HEK293 (cell line): ENCODE results near the gene AURKAIP1.

ENCODE experiments used
- CTCF ChIA-PET: fragments of 350-600 bp; formaldehyde crosslinking; extraction: SDS; loops from one replicate; lab custom pipeline; 2021; ENCODE audit warnings: antibody characterized with exemption; lab: Yijun Ruan, JAX
- POLR2A ChIA-PET: fragments of 300-600 bp; formaldehyde crosslinking; extraction: SDS; loops from one replicate; lab custom pipeline; 2020; ENCODE audit warnings: antibody characterized with exemption, inconsistent platforms; lab: Yijun Ruan, JAX
- H3K27ac ChIP-seq: fragments of 200-500 bp; sonication (Bioruptor generic); 2 replicates; pipeline ENCODE4 v1.5.1; 2014; ENCODE audit warnings: low read depth, low read length, control low read depth, inconsistent platforms; ENCODE audit errors: extremely low read depth
- H3K36me3 ChIP-seq, 2 experiments: fragments of 200-500 bp in 1 of 2; sonication (Bioruptor generic) in 1 of 2; 1 replicate in 1 of 2; 2 replicates in 1 of 2; pipeline ENCODE4 v1.5.1; 2014 to 2017; ENCODE audit warnings: inconsistent platforms in 2 of 2, low read length in 2 of 2; ENCODE audit not compliant: control insufficient read depth in 2 of 2, insufficient read depth in 1 of 2
- H3K4me1 ChIP-seq: fragments of 200-500 bp; sonication (Bioruptor generic); 2 replicates; pipeline ENCODE4 v1.5.1; 2014; ENCODE audit warnings: mild to moderate bottlenecking, low read length, inconsistent platforms; ENCODE audit not compliant: control insufficient read depth, insufficient read depth
- H3K4me3 ChIP-seq: 2 replicates; pipeline ENCODE4 v1.5.1; 2011; ENCODE audit warnings: low read depth, mild to moderate bottlenecking, control low read depth, low read length, moderate library complexity
- H3K9me3 ChIP-seq: fragments of 200-500 bp; sonication (Bioruptor generic); 2 replicates; pipeline ENCODE4 v1.5.1; 2014; ENCODE audit warnings: low read depth, low read length, inconsistent platforms; ENCODE audit not compliant: control insufficient read depth, insufficient read depth
- BCL11A ChIP-seq: fragments of 450-650 bp; formaldehyde crosslinking; IDR thresholded peaks from 2 replicates; pipeline ENCODE4 v1.5.1; 2016; ENCODE audit warnings: low read depth, missing biosample characterization, missing genetic modification characterization
- BCL11B ChIP-seq: fragments of 450-650 bp; formaldehyde crosslinking; IDR thresholded peaks from 2 replicates; pipeline ENCODE4 v1.5.1; 2016; ENCODE audit warnings: low read depth, missing biosample characterization, missing genetic modification characterization
- ELK4 ChIP-seq: IDR thresholded peaks from 2 replicates; pipeline ENCODE4 v1.6.1; 2011; ENCODE audit warnings: mild to moderate bottlenecking, low read depth, low read length, borderline replicate concordance
- KLF9 ChIP-seq: fragments of 450-650 bp; formaldehyde crosslinking; IDR thresholded peaks from 2 replicates; pipeline ENCODE4 v1.5.1; 2016; ENCODE audit warnings: missing biosample characterization, missing genetic modification characterization, low read depth
- OSR2 ChIP-seq: fragments of 450-650 bp; formaldehyde crosslinking; IDR thresholded peaks from 2 replicates; pipeline ENCODE4 v1.5.1; 2016; ENCODE audit warnings: missing biosample characterization, missing genetic modification characterization
- PRDM6 ChIP-seq: fragments of 450-650 bp; formaldehyde crosslinking; IDR thresholded peaks from 2 replicates; pipeline ENCODE4 v1.5.1; 2017; ENCODE audit warnings: missing biosample characterization, missing genetic modification characterization
- TSHZ1 ChIP-seq: fragments of 450-650 bp; formaldehyde crosslinking; IDR thresholded peaks from 2 replicates; pipeline ENCODE4 v1.5.1; 2016; ENCODE audit warnings: missing biosample characterization, missing genetic modification characterization, borderline replicate concordance
- YY2 ChIP-seq: fragments of 450-650 bp; formaldehyde crosslinking; IDR thresholded peaks from 2 replicates; pipeline ENCODE4 v1.5.1; 2016; ENCODE audit warnings: missing biosample characterization, missing genetic modification characterization
- ZBTB17 ChIP-seq: fragments of 450-650 bp; formaldehyde crosslinking; IDR thresholded peaks from 2 replicates; pipeline ENCODE4 v1.5.1; 2016; ENCODE audit warnings: missing biosample characterization, missing genetic modification characterization
- ZFHX2 ChIP-seq: fragments of 450-650 bp; formaldehyde crosslinking; conservative IDR thresholded peaks from 2 replicates; pipeline ENCODE4 v1.5.1; 2016; ENCODE audit warnings: missing biosample characterization, missing genetic modification characterization
- ZFP3 ChIP-seq: fragments of 450-650 bp; formaldehyde crosslinking; IDR thresholded peaks from 2 replicates; pipeline ENCODE4 v1.5.1; 2016; ENCODE audit warnings: low read depth, missing biosample characterization, missing genetic modification characterization
- ZNF24 ChIP-seq: fragments of 450-650 bp; formaldehyde crosslinking; IDR thresholded peaks from 2 replicates; pipeline ENCODE4 v1.5.1; 2016; ENCODE audit warnings: missing biosample characterization, missing genetic modification characterization
- ZNF529 ChIP-seq: fragments of 450-650 bp; formaldehyde crosslinking; IDR thresholded peaks from 2 replicates; pipeline ENCODE4 v1.5.1; 2017; ENCODE audit warnings: missing genetic modification characterization, missing biosample characterization; ENCODE audit not compliant: insufficient replicate concordance
- ZNF670 ChIP-seq: fragments of 450-650 bp; formaldehyde crosslinking; IDR thresholded peaks from 2 replicates; pipeline ENCODE4 v1.5.1; 2016; ENCODE audit warnings: missing biosample characterization, missing genetic modification characterization, low read depth
- ZNF692 ChIP-seq: fragments of 450-650 bp; formaldehyde crosslinking; IDR thresholded peaks from 2 replicates; pipeline ENCODE4 v1.5.1; 2016; ENCODE audit warnings: missing biosample characterization, missing genetic modification characterization
- ZNF747 ChIP-seq: fragments of 450-650 bp; formaldehyde crosslinking; IDR thresholded peaks from 2 replicates; pipeline ENCODE4 v1.5.1; 2016; ENCODE audit warnings: missing biosample characterization, missing genetic modification characterization

Gene AURKAIP1

GRCh38 chr1:1332774-1333480 is 42.1 kb downstream of the AURKAIP1 start (continued):
- no peak for TF ChIP-seq ZNF692 (tag by site-specific recombination)

- CTCF ChIA-PET: interaction anchor here (1.0 kb wide), 1 partner anchor 39 kb away, joined by 4 read pairs; no protein-coding TSS in a partner anchor
- POLR2A ChIA-PET: interaction anchor here (0.6 kb wide), 1 partner anchor 56 kb away, joined by 4 read pairs; no protein-coding TSS in a partner anchor
Observed at GRCh38 chr1:1332031-1332755, 42.8 kb downstream of the AURKAIP1 start.

More at GRCh38 chr1:1332031-1332755, 42.8 kb downstream of the AURKAIP1 start:
- no peak overlapping the region for H3K27ac ChIP-seq
- H3K4me3 ChIP-seq: no peak overlapping the region
- H3K4me1 ChIP-seq: no peaks in the 10 kb centered on the region
- TF ChIP-seq ZNF24 (tag by site-specific recombination) (no peak), KLF9 (tag by site-specific recombination) (no peak), ZNF747 (tag by site-specific recombination) (no peak), ELK4 (no peak), ZFHX2 (tag by site-specific recombination) (0 out of 2 replicates have a peak, but pooled peaks have one; percentile 10), YY2 (no peak), TSHZ1 (tag by site-specific recombination) (no peak), PRDM6 (no peak), BCL11A (tag by site-specific recombination) (peak; percentile 96), ZBTB17 (tag by site-specific recombination) (no peak), ZFP3 (no peak), OSR2 (tag by site-specific recombination) (no peak), ZNF529 (tag by site-specific recombination) (no peak), BCL11B (tag by site-specific recombination) (peak; percentile 96), ZNF670 (no peak)
- peaks cover 0 to 46% of the 10 kb centered on the region in 2 experiments; a peak in 1 of 3 replicates for H3K36me3 ChIP-seq
- H3K9me3 ChIP-seq: no peaks in the 10 kb centered on the region
